ENCODE data around the gene SLC6A3. TPM values are rescaled to one million over a fixed set of nuclear protein-coding genes. Genes with fewer than 3 reads are reported as not detected.

Gene SLC6A3
- total and polyA plus RNA-seq, 2 of the 13 experiments (the other 11 are each of a cell fraction or from before 2014, with no cell fraction given): 0.01 TPM; not detected in 1

- TF ChIP-seq ZNF784 (CRISPR knock-in tag; IDR thresholded peaks at IDR 0.05; ENCODE audit: borderline replicate concordance) (peak; percentile 74; the same call in 1 of the 2 replicates), ZNF451 (CRISPR knock-in tag; IDR thresholded peaks at IDR 0.05) (no peak), ELF3 (CRISPR knock-in tag; IDR thresholded peaks at IDR 0.05) (peak; percentile 28; the same call in 1 of the 2 replicates), TCF7L2 (IDR thresholded peaks at IDR 0.05; ENCODE audit: low read depth, low read length) (no peak), PATZ1 (CRISPR knock-in tag; IDR thresholded peaks at IDR 0.05) (no peak), ZNF605 (CRISPR knock-in tag; IDR thresholded peaks at IDR 0.05) (peak; percentile 68), KLF15 (CRISPR knock-in tag; IDR thresholded peaks at IDR 0.05; ENCODE audit: borderline replicate concordance) (no peak), RBM39 (IDR thresholded peaks at IDR 0.05; ENCODE audit: low read depth, low read length, poor library complexity, severe bottlenecking) (peak; percentile 47), ZNF501 (CRISPR knock-in tag; IDR thresholded peaks at IDR 0.05) (no peak; the same call in 1 of the 2 replicates), IRF2 (CRISPR knock-in tag; IDR thresholded peaks at IDR 0.05) (0 out of 2 replicates have a peak, but pooled peaks have one; percentile 38), ZNF552 (CRISPR knock-in tag; IDR thresholded peaks at IDR 0.05; ENCODE audit: borderline replicate concordance) (no peak), CSRNP1 (CRISPR knock-in tag; IDR thresholded peaks at IDR 0.05) (peak; percentile 79; the same call in 1 of the 2 replicates), ZXDC (CRISPR knock-in tag; IDR thresholded peaks at IDR 0.05) (peak; percentile 35; the same call in 1 of the 2 replicates), TBX2 (CRISPR knock-in tag; IDR thresholded peaks at IDR 0.05; ENCODE audit: borderline replicate concordance) (peak; percentile 46; the same call in 1 of the 2 replicates), ZNF235 (CRISPR knock-in tag; IDR thresholded peaks at IDR 0.05; ENCODE audit: borderline replicate concordance) (no peak)
These were observed 100.0 kb downstream of the SLC6A3 start, which contains the start of gene CLPTM1L (continued) for GRCh38 chr5:1344975-1345838.
